Measurements from ENCODE around the gene TNFRSF25.

- TF ChIP-seq CTCF (IDR thresholded peaks at IDR 0.05; ENCODE audit: extremely low read depth in 1 of 2, insufficient read depth in 1 of 2, low read depth in 1 of 2, low read length in 2 of 2): peak; percentile 11 to 44
- no peak for TF ChIP-seq POLR2AphosphoS5 (IDR thresholded peaks at IDR 0.05; ENCODE audit: insufficient read depth, low read depth, low read length)
- TF ChIP-seq MAX (IDR thresholded peaks at IDR 0.05; ENCODE audit: insufficient read depth, insufficient read length): no peak
- TF ChIP-seq MYC (IDR thresholded peaks at IDR 0.05; ENCODE audit: low read depth, low read length): no peak
- TF ChIP-seq EZH2 (IDR thresholded peaks at IDR 0.05; ENCODE audit: borderline replicate concordance, low read depth, low read length, severe bottlenecking): no peak
- TF ChIP-seq POLR2A (IDR thresholded peaks at IDR 0.05; ENCODE audit: low read depth, low read length): no peak
- no peak for TF ChIP-seq GATA2 (IDR thresholded peaks at IDR 0.05; ENCODE audit: insufficient read depth, insufficient read length, low read depth, low read length)
- TF ChIP-seq JUN (IDR thresholded peaks at IDR 0.05; ENCODE audit: borderline replicate concordance, insufficient read depth, insufficient read length, low read depth): no peak
- no peak for TF ChIP-seq FOS (IDR thresholded peaks at IDR 0.05; ENCODE audit: borderline replicate concordance, insufficient read depth, low read length)
These were observed 25.5 kb downstream of the TNFRSF25 start for GRCh38 chr1:6440198-6441126.
